Panc1 (cell line): ENCODE measurements around the gene ATP2B2.

Experiments used
- CTCF ChIP-seq: fragments of 450-650 bp; IDR thresholded peaks from 2 replicates; pipeline ENCODE4 v1.5.1; 2017; ENCODE audit warnings: mild to moderate bottlenecking
- POLR2AphosphoS5 ChIP-seq: IDR thresholded peaks from 2 replicates; pipeline ENCODE4 v1.6.1; 2012; ENCODE audit warnings: mild to moderate bottlenecking, low read depth, low read length, moderate library complexity
- SIN3A ChIP-seq: IDR thresholded peaks from 2 replicates; pipeline ENCODE4 v1.6.1; 2012; ENCODE audit warnings: low read depth, mild to moderate bottlenecking, low read length, moderate library complexity, borderline replicate concordance; ENCODE audit not compliant: insufficient read depth
- TCF7L2 ChIP-seq: IDR thresholded peaks from 2 replicates; pipeline ENCODE4 v1.6.1; 2011; ENCODE audit warnings: mild to moderate bottlenecking, low read depth, low read length, inconsistent platforms
- TF ChIP-seq, protein P1 (sequence below), 2 experiments: IDR thresholded peaks; 2 replicates each; pipeline ENCODE4 v1.6.1; 2011 to 2012; ENCODE audit warnings: low read depth in 2 of 2, control low read depth in 1 of 2, low read length in 1 of 2, mild to moderate bottlenecking in 1 of 2, moderate library complexity in 1 of 2; ENCODE audit not compliant: insufficient read depth in 1 of 2

DNA sequence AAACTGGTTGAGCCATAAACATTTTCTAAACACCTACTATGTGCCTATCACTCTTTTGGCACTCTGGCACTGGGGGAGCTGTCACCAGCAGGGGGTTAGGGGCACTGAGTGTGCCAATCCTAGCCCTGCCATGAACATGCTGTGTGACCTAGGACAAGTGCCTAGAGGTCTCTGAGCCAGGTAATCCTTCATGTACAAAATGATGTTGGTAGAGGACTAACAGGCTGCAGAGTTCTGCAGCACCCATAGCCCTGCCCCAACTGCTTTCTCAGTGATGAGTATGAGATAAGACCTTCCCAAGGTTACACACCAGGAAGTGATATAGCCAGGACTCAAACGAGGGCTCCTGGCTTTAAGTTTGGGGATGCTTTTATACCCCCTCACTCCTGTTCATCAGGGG, 99.6 kb downstream of the ATP2B2 start:
- TF ChIP-seq, protein P1, sequence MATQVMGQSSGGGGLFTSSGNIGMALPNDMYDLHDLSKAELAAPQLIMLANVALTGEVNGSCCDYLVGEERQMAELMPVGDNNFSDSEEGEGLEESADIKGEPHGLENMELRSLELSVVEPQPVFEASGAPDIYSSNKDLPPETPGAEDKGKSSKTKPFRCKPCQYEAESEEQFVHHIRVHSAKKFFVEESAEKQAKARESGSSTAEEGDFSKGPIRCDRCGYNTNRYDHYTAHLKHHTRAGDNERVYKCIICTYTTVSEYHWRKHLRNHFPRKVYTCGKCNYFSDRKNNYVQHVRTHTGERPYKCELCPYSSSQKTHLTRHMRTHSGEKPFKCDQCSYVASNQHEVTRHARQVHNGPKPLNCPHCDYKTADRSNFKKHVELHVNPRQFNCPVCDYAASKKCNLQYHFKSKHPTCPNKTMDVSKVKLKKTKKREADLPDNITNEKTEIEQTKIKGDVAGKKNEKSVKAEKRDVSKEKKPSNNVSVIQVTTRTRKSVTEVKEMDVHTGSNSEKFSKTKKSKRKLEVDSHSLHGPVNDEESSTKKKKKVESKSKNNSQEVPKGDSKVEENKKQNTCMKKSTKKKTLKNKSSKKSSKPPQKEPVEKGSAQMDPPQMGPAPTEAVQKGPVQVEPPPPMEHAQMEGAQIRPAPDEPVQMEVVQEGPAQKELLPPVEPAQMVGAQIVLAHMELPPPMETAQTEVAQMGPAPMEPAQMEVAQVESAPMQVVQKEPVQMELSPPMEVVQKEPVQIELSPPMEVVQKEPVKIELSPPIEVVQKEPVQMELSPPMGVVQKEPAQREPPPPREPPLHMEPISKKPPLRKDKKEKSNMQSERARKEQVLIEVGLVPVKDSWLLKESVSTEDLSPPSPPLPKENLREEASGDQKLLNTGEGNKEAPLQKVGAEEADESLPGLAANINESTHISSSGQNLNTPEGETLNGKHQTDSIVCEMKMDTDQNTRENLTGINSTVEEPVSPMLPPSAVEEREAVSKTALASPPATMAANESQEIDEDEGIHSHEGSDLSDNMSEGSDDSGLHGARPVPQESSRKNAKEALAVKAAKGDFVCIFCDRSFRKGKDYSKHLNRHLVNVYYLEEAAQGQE (IDR thresholded peaks at IDR 0.05; ENCODE audit: insufficient read depth in 1 of 2, low read depth in 2 of 2, low read length in 1 of 2), result no peak
- TF ChIP-seq CTCF, result no peak
- TF ChIP-seq SIN3A, result no peak
- TF ChIP-seq POLR2AphosphoS5, result no peak
- no peak for TF ChIP-seq TCF7L2
